HG03342 (cell line): Measurements from ENCODE around the gene USP24.
"Not testable (repeated sequence)": the region's sequence is repeated elsewhere in the genome, so short reads cannot be mapped to it uniquely, and the experiment has no call there.

Experiments
- ATAC-seq: cut with Tn5 transposase; IDR thresholded peaks from one replicate; pipeline ENCODE4 v1.9.1; 2021; ENCODE audit warnings: mild to moderate bottlenecking, moderate library complexity; ENCODE audit not compliant: unreplicated experiment

Gene USP24

DNA sequence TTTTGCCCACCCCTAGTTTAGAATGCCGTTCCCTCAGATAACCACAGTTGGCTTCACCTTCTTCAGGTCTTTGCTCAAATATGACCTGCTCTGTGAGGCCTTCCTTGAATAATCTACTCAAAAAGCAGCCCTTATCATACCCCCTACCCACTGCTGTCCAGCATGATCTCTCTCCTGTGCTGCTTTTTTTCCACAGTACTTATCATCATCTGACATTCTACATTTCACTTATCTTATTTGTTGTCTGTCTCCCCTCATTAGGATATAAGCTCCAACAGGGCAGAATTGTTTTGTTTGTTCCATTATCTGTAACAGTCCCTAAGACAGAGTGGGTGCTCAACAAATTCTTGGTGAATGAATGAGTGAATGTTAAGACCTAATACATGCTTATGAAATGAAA, 18.1 kb downstream of the USP24 start:
- no peak for ATAC-seq

DNA sequence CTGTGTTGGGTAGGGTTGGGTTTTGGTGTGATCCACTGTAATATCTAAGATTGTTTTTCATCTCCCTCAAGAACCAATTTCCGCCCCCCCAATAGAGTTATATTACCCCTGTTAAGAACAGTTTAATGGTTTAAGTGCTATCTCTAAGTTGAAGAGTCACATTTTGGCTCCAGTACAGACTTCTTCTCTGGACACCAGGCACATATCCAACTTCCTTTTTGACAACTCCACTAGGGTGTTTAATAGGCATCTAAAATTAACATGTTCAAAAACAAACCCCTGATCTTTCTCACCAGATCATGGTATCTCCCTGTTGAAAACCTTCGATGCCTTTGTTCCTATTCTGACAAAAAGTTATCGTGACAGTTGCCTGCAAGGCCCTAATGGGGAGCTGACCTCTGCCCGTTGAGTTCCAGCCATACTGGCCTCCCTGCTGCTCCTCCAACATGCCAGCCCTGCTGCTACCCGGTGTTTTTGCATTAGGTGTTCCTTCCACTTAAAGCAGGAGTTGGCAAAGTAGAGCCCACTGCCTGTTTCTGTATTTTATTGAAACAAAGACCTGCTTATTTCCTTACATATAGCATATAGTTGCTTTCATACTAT, 18.6 kb downstream of the USP24 start:
- no peak for ATAC-seq

GRCh38 chr1:55195521-55196233, 19.5 kb downstream of the USP24 start:
- ATAC-seq, result no peak

DNA sequence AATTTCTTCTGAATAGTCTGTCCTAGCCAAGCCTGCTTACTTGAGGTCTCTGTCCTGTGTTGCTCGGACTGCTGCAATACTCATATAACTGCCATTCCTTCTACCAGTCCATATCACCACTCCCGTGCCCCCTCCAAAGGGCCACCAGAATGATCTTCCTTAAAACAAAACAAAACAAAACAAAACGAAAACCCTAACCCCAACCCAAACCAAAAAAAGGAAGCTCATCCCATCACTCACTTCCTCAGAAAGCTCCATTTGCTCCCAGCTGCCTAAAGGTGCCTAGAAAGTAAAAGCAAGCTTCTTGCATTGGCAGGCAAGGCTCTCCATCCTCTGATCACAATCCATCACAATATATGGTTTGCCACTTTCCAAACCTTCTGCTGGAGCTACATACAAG, 20.3 kb downstream of the USP24 start:
- ATAC-seq, result no peak

GRCh38 chr1:55192093-55192492, 23.1 kb downstream of the USP24 start:
- ATAC-seq, result no peak

- not testable (repeated sequence) for ATAC-seq
Measured at GRCh38 chr1:55191219-55191952, 23.8 kb downstream of the USP24 start.

GRCh38 chr1:55190109-55190508, 25.1 kb downstream of the USP24 start:
- no peak for ATAC-seq

DNA sequence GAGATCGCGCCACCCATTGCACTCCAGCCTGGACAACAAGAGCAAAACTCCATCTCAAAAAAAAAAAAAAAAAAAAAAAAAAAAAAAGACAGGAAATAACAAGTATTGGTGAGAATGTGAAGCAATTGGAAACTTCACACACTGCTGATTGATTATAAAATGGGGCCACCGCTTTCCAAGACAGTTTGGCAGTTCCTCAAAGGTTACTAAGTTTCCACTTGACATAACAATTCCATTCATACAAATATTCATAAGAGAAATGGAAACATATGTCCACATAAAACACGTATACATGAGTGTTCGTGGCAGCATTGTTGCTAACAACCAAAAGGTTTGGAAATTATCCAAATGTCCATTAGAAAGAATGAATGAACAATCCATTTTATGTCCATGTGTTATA, 26.3 kb downstream of the USP24 start:
- ATAC-seq, result no peak

GRCh38 chr1:55185832-55186231, 29.3 kb downstream of the USP24 start:
- ATAC-seq, result no peak

- no peak for ATAC-seq
Measured at GRCh38 chr1:55184859-55185258, 30.3 kb downstream of the USP24 start.

DNA sequence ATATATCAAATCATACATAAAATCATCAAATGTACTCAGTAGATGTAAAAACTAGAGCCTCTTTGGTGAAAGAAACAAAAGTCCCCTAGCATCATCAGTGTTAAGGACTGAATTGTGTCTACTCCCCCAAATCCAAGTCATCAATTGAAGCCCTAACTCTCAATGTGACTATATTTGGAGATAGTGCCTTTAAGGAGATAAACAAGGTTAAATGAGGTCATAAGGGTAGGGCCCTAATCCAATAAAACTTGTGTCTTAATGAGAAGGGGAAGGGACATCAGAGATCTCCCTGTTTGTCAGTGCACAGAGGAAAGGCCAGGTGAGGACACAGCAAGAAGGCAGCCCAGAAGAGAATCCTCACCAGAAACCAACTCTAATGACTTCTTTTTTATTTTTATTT, 33.5 kb downstream of the USP24 start:
- no peak for ATAC-seq

DNA sequence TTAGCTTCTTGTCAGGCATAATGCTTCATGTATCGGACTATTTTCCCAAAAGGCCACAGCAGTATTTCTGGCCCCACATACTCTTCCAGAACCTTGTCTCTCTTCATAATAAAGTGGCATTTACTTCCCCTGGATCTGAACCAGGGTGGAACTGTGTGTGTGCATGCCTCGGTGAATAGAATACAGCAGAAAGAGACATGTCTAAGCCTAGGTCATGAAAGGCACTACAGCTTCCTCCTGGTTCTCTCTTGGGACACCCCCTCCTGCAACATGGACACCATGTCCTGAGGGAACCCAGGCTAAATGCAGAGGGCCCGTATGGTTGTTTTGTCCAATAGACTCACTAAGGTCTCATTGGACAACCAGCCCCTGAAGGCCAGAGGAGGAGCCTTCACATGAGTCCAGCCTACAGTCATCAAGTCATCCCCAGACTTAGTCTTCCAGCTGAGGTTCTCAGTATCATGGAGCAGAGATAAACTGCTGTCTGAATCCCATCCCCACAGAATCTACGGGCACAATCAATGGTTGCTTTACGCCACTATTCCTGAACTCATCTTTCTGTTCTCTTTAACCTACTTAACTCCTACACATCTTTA, 35.0 kb downstream of the USP24 start:
- no peak for ATAC-seq

DNA sequence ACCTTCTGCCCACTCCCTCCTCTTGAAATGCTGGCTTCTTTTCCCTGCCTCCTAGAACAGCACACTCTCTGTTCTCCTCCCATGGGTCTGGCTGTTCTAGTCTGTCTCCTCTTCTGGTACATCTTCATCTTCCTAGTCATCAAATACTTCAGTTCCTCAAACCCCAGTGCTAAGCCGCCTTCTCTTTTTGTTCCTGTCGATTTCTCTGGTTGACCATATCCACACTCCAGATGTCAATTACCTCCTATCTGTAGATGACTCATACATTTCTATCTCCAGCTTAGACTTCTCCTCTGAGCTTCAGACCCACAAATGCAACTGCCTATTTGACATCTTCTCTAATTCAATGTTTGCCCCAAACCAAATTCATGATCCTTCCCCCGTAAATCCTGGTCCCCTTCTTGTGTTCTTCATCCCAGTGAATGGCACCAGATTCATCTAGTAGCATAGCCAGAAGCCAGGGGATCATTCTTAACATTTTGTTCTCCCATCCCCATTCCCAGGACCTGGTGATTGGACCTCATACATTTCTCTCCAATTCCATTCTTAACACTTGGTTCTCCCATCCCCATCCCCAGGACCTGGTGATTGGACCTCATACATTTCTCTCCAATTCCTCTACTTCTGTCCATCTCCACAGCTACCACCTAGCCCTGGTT, 35.9 kb downstream of the USP24 start:
- ATAC-seq, result no peak

DNA sequence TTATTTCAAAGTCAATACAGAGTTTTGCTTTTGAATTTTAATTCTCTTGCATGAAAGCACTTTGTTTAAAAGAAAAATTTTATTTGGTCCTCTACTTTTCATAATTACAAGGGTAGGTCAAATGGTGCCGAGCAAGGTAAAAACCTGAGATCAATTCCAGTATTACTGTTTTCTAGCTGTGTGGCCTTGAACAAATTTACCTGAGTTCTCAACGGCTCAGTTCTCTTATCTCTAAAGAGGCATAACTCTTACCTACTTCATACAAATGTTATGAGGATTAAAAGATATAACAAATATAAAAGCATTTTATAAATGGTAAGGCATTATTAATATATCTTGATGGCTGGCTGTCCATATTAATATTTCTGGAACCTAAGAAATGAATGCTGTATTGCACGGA, 42.5 kb downstream of the USP24 start:
- no peak for ATAC-seq

DNA sequence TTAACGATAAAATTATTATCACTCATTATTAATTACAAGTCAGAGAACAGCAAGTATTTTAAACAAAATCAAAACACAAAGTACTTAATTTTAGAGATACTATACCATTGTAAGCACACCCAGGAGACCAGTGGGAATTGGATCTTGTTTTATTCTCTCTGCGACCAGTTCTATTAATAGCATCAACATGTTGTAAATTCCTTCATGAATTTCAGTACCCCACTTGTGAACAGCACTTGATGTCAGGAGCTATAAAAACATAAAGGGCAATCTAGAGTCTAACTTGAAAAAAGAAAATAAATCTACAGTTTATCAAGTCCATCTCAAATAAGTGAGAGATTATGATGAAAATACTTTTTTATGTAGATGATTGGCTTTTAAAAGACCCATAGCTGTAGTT, 42.9 kb downstream of the USP24 start:
- ATAC-seq, result no peak

GRCh38 chr1:55171694-55172093, 43.5 kb downstream of the USP24 start:
- no peak for ATAC-seq

- no peak for ATAC-seq
Measured at GRCh38 chr1:55170426-55170825, 44.7 kb downstream of the USP24 start.

GRCh38 chr1:55169126-55169525, 46.0 kb downstream of the USP24 start:
- no peak for ATAC-seq

GRCh38 chr1:55168353-55168752, 46.8 kb downstream of the USP24 start:
- no peak for ATAC-seq

GRCh38 chr1:55167224-55167871, 47.8 kb downstream of the USP24 start:
- no peak for ATAC-seq

DNA sequence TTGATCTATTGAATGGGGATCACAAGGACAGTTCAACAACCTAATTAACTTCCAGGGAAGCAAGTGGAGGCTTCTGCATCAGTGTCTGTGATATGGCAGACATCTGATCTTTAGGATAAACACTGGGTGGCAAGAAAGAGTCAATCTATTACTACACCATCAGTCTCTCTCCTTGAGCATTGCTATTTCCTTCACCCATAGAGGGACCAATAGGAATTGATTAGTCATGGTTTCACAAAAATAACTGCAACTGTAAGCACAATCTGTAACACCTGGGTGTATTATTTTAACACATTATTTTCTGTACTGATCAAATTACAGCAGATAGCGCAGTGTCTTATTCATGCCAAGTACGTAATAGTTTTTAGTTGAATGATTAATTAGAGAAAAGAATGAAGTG, 50.3 kb downstream of the USP24 start:
- ATAC-seq, result no peak
